SK-MEL-5 (cell line): ENCODE data around the gene PGBD5. TPM values are rescaled to one million over a fixed set of nuclear protein-coding genes. Genes with fewer than 3 reads are reported as not detected.

Source experiments
- DNase-seq: peaks from one replicate; pipeline ENCODE4 v3.0.0-alpha.2; 2016; ENCODE audit warnings: low read depth, low spot score
- in situ Hi-C: cut with HindIII; loops from 2 replicates; pipeline ENCODE4 v1.10.0; 2016; ENCODE audit warnings: low sequenced_read_pairs, high pct_unique_total_duplicates, low pct_unique_long_range_greater_than_20kb
- total RNA-seq: library from RNA; depleted of rRNA; stranded (reverse); fragments of >200 nt; shearing (Covaris generic); gene quantifications from 2 replicates; pipeline ENCODE4 v1.2.3, GENCODE V29; 2014

PGBD5 gene
- total RNA-seq, 1 experiment from 2014 or later, result 0.61 TPM

GRCh38 chr1:230366504-230366915 is 59.6 kb downstream of the PGBD5 start:
- DNase-seq, result no peak
- in situ Hi-C loops, result no loop called here

- in situ Hi-C loops, result no loop called here
- DNase-seq, result peak; percentile 50
These were observed 60.3 kb downstream of the PGBD5 start for GRCh38 chr1:230365723-230366307.

- in situ Hi-C loops, result no loop called here
- no peak for DNase-seq
These were observed 63.2 kb downstream of the PGBD5 start for GRCh38 chr1:230362949-230363348.

GRCh38 chr1:230361941-230362340 is 64.2 kb downstream of the PGBD5 start:
- no peak for DNase-seq
- in situ Hi-C loops, result no loop called here

GRCh38 chr1:230359992-230360668 is 66.0 kb downstream of the PGBD5 start:
- in situ Hi-C loops, result no loop called here
- DNase-seq, result no peak

GRCh38 chr1:230356869-230357794 is 69.0 kb downstream of the PGBD5 start:
- in situ Hi-C loops, result no loop called here
- DNase-seq, result no peak

- no peak for DNase-seq
- in situ Hi-C loops, result no loop called here
These were observed 69.9 kb downstream of the PGBD5 start for GRCh38 chr1:230356190-230356589.

- in situ Hi-C loops, result no loop called here
- DNase-seq, result no peak
These were observed 70.5 kb downstream of the PGBD5 start for GRCh38 chr1:230355594-230355993.

- in situ Hi-C loops, result no loop called here
- no peak for DNase-seq
These were observed 71.0 kb downstream of the PGBD5 start for GRCh38 chr1:230355128-230355527.

- no peak for DNase-seq
- in situ Hi-C loops, result no loop called here
These were observed 72.1 kb downstream of the PGBD5 start for GRCh38 chr1:230354005-230354404.

GRCh38 chr1:230352537-230352936 is 73.6 kb downstream of the PGBD5 start:
- in situ Hi-C loops, result no loop called here
- DNase-seq, result no peak

- in situ Hi-C loops, result no loop called here
- DNase-seq, result no peak
These were observed 74.1 kb downstream of the PGBD5 start for GRCh38 chr1:230351983-230352382.

GRCh38 chr1:230351514-230351913 is 74.6 kb downstream of the PGBD5 start:
- in situ Hi-C loops, result no loop called here
- no peak for DNase-seq

- no peak for DNase-seq
- in situ Hi-C loops, result no loop called here
These were observed 75.8 kb downstream of the PGBD5 start for GRCh38 chr1:230350208-230350921.

- DNase-seq, result no peak
- in situ Hi-C loops, result no loop called here
These were observed 77.1 kb downstream of the PGBD5 start for GRCh38 chr1:230349020-230349393.

GRCh38 chr1:230348386-230349019 is 77.6 kb downstream of the PGBD5 start:
- no peak for DNase-seq
- in situ Hi-C loops, result no loop called here

- no peak for DNase-seq
- in situ Hi-C loops, result no loop called here
These were observed 78.2 kb downstream of the PGBD5 start for GRCh38 chr1:230347896-230348295.
